Progenitor cell of endocrine pancreas (in vitro differentiated cells): ENCODE measurements around the gene SVIL. TPM values are rescaled to one million over a fixed set of nuclear protein-coding genes. Genes with fewer than 3 reads are reported as not detected.
"Not testable (repeated sequence)": the region's sequence is repeated elsewhere in the genome, so short reads cannot be mapped to it uniquely, and the experiment has no call there.

ENCODE experiments used
- DNase-seq: peaks from one replicate; pipeline ENCODE4 v3.0.0; 2021; ENCODE audit warnings: low spot score; ENCODE audit not compliant: unreplicated experiment
- H3K27ac Mint-ChIP-seq: 2 replicates; pipeline ENCODE4 v1.8.0; 2021; ENCODE audit warnings: mild to moderate bottlenecking, moderate library complexity, mixed read lengths
- H3K27me3 Mint-ChIP-seq: 2 replicates; pipeline ENCODE4 v1.8.0; 2021; ENCODE audit warnings: mixed read lengths
- H3K36me3 Mint-ChIP-seq: 2 replicates; pipeline ENCODE4 v1.8.0; 2022; ENCODE audit warnings: mixed read lengths; ENCODE audit not compliant: insufficient read depth
- H3K4me1 Mint-ChIP-seq: 2 replicates; pipeline ENCODE4 v1.8.0; 2021; ENCODE audit warnings: low read depth, mixed read lengths
- H3K4me3 Mint-ChIP-seq: 2 replicates; pipeline ENCODE4 v1.8.0; 2021; ENCODE audit warnings: low read depth, mild to moderate bottlenecking, moderate library complexity, mixed read lengths
- H3K9me3 Mint-ChIP-seq: 2 replicates; pipeline ENCODE4 v1.8.0; 2021; ENCODE audit warnings: low read depth, mixed read lengths
- CTCF ChIP-seq: fragments of 200-600 bp; sonication (generic); IDR thresholded peaks from one replicate; pipeline ENCODE4 v1.5.0; 2021; ENCODE audit warnings: antibody characterized with exemption, mild to moderate bottlenecking; ENCODE audit not compliant: unreplicated experiment
- total RNA-seq: library from RNA; stranded (reverse); gene quantifications from 2 replicates; pipeline ENCODE4 v1.2.1, GENCODE V29; 2021

SVIL gene
- total RNA-seq, 1 donor from 2014 or later, result 88.2 TPM

DNA sequence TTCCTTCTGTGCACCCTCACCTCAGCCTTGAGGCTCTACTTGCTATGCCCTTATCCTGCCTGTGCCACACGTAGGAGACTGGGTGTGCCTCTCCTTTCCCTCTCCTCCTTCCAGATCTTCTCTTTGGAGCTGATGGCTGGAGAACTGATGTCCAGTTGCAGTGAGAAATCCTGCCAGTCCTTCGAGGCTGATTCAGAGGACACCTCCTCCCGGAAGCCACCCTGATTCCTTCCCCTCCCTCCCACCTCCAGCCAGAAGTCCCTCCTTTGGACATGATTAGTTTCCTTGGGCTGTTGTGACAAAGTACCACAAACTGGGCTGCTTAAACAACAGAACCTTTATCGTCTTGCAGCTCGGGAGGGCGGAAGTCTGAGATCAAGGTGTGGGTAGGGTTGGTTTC lies 184.4 kb downstream of the SVIL start:
- Mint-ChIP-seq H3K36me3 (peaks cover 4% of the 10 kb centered on the region), H3K9me3 (no peaks in the 10 kb centered on the region), H3K4me3 (no peak overlapping the region), H3K27ac (no peak overlapping the region), H3K4me1 (peaks cover 4% of the 10 kb centered on the region), H3K27me3 (peaks cover 3% of the 10 kb centered on the region)
- DNase-seq, result no peak
- TF ChIP-seq CTCF, result no peak

DNA sequence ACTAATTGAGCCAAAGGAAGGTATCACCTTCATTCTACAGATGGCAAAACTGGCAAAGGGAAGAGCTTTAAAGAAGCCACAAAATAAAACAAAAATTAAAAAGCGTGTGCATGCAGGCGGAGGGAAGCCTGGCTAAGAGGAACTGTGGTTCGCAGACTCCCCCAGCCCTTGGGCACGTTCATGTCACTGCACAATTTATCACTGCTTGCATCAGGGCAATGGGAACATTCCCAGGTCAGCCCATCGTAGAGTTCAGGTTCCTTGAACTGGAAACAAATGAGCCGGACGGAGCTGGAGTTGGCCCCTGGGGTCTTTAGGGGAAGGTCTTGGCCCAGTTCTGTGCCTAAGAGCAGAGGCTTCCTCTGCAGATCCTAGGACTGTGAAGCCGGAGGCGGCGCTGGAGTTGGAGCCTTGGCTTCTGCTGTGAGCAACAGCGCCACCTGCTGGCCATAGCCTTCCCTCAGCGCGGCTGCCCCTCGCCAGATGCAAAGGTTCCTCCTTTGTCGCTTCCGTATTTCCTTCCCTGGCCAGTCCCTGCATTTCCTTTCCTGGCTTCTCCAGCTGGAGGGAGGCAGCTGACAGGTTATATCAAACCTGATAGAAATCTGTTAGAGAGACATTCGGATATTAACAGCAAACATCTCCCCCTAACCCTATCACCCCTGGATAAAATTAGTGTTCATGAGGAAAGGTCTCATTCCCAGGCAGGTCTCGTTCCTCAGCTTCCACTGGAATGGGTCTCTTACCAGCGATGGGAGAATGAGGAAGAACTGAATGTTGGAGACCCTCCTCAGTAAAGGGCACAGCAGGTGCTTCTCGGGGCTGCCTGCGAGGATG lies 185.8 kb downstream of the SVIL start:
- H3K9me3 Mint-ChIP-seq, H3K4me1 Mint-ChIP-seq, H3K4me3 Mint-ChIP-seq, H3K36me3 Mint-ChIP-seq, H3K27me3 Mint-ChIP-seq: not testable (repeated sequence)
- H3K27ac Mint-ChIP-seq, result peak overlapping the region; percentile 22
- TF ChIP-seq CTCF, result peak; percentile 87
- peak; percentile 76 for DNase-seq

DNA sequence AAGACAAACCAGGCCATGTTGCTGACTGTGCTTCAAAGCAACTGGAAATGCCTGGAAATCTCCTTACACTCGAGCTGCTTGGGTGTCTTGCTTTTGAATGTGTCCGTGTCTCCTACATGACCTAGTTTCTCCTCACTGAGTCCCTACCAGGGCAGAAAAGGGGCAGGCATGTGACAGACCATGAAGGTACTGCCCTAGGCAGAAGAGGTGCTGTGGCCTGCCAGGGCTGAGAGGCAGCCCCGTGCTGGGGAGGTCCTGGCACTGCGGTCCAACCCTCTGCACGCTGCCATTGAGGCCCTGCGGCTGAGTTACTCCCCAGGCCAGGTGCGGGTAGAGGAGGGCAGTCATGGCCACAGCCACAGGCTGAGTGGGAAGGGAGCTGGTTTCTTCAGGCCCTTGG lies 186.6 kb downstream of the SVIL start:
- H3K27ac Mint-ChIP-seq, result no peak overlapping the region
- H3K9me3 Mint-ChIP-seq, result no peaks in the 10 kb centered on the region
- no peaks in the 10 kb centered on the region for H3K36me3 Mint-ChIP-seq
- H3K4me1 Mint-ChIP-seq, result no peaks in the 10 kb centered on the region
- H3K4me3 Mint-ChIP-seq, result no peak overlapping the region
- peaks cover 3% of the 10 kb centered on the region for H3K27me3 Mint-ChIP-seq
- DNase-seq, result no peak
- TF ChIP-seq CTCF, result no peak

- Mint-ChIP-seq H3K9me3 (no peaks in the 10 kb centered on the region), H3K4me1 (no peaks in the 10 kb centered on the region), H3K4me3 (no peak overlapping the region), H3K36me3 (no peaks in the 10 kb centered on the region), H3K27ac (no peak overlapping the region), H3K27me3 (peaks cover 3% of the 10 kb centered on the region)
- TF ChIP-seq CTCF, result no peak
- no peak for DNase-seq
These were observed 188.4 kb downstream of the SVIL start for GRCh38 chr10:29446327-29446726.

DNA sequence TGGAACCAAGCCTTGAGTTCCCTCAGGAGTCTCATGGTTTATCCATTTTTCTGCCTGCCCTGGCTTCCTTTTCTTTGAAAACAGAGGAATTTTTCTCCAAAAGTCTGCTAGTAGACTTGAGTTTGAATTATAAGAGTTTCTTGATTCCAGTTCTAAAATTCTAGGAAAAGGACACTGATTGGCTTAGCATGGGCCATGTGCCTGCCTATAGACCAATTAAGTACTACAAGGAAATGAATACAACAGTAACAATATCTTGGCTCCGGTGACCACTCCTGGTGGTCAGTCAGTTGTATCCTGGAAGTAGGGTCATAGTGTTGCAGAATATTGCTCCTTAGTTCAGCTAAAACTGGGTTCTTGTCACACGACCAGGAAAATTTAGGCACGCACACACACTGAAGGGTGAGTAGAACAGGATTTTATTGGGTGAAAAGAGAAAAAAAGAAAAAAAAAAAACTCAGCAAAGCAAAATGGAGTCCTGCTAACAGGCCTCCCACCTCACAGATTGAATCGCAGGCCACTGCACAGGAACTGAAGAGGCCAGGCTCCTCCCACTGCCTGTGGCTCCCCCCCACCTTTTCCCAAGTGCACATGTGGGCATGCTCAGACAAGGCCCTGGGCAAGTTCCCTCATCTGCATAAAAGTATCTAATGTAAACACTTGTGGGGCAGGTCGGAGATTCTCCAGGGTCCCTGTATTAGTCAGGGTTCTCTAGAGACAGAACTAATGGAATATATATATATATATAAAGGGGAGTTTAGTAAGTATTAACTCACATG lies 190.8 kb downstream of the SVIL start:
- peaks cover 3% of the 10 kb centered on the region for H3K36me3 Mint-ChIP-seq
- H3K4me3 Mint-ChIP-seq, result no peak overlapping the region
- TF ChIP-seq CTCF, result no peak
- H3K9me3 Mint-ChIP-seq, result peaks cover 3% of the 10 kb centered on the region
- no peak overlapping the region for H3K27ac Mint-ChIP-seq
- no peak for DNase-seq
- H3K27me3 Mint-ChIP-seq, result peaks cover 3% of the 10 kb centered on the region
- H3K4me1 Mint-ChIP-seq, result no peaks in the 10 kb centered on the region
